EH (cell line): ENCODE results near the gene MOB3A.

ENCODE experiments used
- DNase-seq: peaks from one replicate; pipeline ENCODE4 v3.0.0-alpha.2; 2015; ENCODE audit warnings: low read depth

MOB3A gene

GRCh38 chr19:2046046-2046907 lies 49.8 kb downstream of the MOB3A start:
- DNase-seq: no peak

- no peak for DNase-seq
These were observed 50.6 kb downstream of the MOB3A start for GRCh38 chr19:2045501-2046045.

DNA sequence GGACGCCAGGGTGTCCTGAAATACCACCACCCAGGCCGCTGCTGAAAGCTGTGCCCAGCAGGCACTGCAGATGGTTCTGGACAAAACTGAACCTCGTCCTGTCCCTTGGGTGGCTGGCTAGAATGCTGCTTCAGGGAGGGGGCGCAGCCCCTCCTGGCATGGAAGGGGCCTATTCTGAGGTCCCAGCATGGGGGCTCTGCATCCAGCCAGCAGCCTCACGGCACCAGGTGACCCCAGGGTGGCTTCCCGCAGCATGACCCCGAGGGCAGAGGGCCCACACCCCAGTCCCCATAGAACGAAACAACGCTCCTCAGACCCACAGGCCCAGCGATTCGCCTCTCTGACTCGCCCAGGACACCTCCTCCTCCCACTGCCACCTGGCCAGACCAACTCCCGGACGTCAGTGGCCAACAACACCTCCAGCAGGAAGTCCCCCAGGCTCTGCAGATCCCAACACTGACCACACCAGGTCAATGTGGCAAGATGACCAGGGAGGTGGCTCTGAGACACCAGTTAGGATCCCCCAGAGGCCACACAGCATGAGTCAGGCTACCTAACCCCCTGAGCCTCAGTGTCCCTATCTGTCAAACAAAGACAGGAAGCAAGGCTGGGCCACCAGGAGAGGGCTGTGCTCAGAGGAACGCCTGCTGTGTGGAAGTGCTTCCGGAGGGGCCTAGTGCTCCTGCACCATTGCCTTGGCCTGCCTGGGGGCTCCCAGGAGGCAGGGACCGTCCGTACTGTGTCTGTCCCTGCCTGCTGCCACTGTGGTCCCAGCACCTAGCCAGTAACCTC lies 51.2 kb downstream of the MOB3A start:
- DNase-seq: no peak

DNA sequence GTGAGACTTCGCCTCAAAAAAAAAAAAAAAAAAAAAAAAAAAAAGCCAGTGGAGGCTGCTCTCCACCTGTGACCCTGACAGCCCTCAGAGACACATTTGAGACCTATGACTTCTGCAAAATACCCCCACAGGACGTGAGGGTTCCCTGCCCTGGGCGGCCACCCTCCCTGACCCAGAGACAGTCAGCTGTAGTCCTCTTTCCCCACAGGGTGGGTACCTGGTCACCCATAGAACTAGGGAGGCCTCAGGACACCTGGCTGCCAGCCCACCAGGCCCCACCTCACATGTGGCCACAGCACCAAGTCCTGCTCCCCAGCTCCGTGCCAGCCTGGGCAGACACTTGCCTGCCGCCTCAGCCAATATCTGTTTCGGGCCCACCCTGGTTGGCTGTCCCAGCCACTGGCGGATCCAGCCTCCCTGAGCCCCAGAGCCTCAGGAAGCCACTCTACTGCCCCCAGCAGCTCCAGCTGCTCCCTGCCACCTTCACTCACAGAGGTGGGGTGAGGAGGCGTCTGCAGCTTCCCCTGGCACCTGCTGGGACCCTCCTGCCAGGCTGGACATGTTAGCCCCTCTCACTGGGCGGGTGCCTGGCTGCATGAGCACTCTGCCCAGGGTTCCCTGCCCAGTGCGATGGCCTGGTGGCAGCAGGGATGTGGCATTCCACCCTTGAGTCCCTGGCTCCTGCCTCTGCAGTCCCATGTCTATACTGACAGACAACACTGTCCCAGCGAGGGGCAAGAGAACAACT lies 52.0 kb downstream of the MOB3A start:
- DNase-seq: no peak

GRCh38 chr19:2043251-2043641 lies 52.9 kb downstream of the MOB3A start:
- no peak for DNase-seq

DNA sequence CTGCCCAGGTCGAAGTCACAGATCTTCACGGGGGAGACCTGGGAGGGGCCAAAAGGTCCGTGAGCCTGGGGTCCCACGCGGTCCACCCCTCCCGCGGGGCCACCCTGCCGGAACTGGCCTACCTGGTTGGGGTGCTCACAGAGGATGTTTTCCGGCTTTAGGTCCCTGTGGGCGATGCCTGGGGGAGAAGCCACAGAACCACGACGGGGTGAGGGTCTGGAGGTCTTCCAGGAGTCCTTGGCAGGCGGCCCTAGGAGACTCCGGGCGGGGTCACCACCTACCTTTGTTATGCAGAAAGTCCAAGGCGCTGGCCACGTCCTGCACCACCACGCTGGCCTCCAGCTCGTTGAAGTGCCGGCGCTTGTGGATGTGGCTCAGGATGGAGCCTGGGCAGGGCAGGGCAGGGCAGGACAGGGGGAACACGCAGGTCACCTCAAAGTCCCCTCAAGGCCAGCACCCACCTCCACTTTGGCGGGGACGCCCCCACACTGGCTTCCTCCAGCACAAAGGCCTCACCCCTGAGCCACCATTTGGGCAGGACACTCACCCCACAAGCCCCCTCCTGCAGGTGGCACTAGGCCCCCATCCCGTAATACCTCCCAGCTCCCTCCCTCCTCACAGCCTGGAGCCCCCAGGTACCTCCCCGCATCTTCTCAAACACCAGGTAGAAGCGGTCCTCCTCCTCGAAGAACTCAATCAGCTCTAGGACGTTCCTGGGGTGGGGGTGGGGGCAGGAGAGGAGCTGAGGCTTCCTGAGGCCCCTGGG lies 53.5 kb downstream of the MOB3A start:
- DNase-seq: no peak

- peak; percentile 72 for DNase-seq
These were observed 54.2 kb downstream of the MOB3A start for GRCh38 chr19:2041683-2042484.

- no peak for DNase-seq
These were observed 54.8 kb downstream of the MOB3A start for GRCh38 chr19:2041433-2041682.

DNA sequence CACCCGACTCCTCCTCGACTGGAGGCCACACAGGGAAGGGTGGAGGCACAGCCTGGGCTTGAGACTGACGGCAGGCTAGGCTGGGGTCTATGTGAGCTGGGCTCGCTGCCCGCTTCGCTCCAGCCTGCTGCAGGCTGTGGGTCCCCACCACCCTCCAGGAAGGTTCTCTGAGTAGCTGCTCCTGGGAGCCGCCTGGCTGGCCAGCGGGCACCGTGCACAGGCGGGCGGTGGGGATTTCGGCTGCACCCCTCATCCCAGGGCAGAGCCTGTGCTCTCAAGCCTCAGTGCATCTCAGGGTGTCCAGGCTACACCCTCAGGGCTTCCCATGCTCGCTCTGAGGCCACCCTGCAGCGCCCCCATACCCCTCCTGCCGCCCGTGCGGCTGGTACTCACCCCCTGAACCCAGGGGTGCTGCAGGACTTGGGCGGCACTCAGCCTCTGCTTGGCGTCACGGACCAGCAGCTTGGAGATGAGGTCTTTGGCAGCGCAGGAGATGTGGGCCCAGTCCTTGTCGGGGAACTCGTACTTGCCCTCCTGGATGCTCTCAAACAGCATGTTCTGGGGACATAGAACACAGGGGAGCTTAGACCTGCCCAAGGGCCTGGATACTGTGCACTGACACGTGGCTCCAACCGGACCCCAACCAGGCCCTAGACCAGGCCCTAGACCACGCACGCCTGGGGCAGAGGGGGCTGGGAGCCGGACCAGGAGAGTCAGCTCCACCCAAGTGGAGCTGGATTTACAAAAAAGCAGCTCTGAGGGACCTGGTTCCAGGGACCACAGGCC lies 55.3 kb downstream of the MOB3A start:
- DNase-seq: no peak

DNA sequence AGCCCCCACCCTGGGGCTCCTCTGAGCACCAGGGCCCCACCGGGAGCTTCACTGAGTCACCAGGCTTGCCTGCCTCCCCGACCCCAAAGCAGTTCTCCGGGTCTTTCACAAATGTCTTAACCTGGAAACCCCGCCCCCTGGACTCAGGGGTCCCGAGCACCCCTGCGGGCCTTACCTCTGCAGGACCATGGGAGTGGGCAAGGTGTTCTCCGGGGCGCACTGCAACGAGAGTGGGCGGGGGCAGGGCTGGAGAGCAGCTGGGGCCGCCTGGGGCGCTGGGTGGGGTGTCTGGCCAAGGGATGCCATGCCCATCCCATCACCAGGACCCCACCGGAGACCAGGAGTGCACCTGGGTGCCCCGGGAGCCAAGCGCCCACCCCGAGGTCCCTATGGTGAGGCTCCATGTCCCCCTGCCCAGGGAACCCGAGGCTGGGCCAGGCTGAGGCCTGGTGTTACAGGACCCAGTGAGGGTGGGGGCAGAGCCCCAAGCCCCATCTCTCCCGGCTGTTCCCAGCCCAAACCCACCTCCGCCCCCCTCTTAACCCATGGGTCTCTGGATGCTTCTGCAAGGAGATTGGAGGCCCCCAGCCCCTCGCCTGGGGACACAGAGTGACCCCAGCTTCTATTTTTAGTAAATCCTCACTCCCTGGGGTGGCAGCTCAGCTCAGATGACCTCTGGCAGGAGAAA lies 56.0 kb downstream of the MOB3A start:
- no peak for DNase-seq

GRCh38 chr19:2039089-2039958 lies 56.8 kb downstream of the MOB3A start:
- DNase-seq: no peak

DNA sequence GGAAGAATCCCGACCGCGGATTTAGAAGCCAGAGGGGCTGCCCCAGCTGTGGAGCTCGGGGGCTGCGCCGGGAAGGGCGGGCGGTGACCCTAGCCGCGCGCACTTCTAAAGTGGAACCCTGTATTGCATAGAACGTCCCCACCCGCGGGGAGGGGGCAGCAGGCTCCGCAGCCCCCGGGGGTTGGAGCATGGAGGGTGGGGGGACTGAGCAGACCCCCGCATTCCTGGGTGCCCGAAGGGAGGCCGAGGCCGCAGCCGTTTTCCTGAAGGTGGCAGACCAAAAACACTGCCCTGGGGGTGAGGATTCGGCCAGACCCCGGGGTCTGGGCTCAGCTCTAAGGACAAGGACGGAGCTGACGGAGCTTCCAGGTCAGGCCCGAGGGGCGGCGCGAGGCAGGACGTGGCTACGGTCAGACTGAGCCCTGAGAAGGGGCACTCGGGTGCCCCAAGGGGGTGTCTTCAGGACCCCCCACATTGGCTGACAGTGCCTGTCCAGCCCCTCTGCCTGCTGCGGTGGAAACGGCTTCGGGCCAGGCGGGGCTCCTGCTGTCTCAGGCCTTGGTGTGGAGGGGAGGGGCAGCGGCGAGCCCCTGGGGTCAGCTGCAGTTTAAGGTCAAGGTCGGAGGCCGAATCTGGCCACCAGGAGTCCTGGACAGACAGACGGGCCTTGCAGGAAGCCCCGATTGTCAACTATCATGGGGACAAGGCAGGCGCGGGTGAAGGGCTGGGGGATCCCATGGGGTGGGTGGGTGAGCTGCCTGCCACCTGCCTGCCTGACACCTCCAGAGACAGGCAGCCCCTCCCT lies 57.6 kb downstream of the MOB3A start:
- no peak for DNase-seq

- no peak for DNase-seq
These were observed 58.4 kb downstream of the MOB3A start for GRCh38 chr19:2037651-2038255.

- DNase-seq: no peak
These were observed 59.7 kb downstream of the MOB3A start for GRCh38 chr19:2036424-2036823.

DNA sequence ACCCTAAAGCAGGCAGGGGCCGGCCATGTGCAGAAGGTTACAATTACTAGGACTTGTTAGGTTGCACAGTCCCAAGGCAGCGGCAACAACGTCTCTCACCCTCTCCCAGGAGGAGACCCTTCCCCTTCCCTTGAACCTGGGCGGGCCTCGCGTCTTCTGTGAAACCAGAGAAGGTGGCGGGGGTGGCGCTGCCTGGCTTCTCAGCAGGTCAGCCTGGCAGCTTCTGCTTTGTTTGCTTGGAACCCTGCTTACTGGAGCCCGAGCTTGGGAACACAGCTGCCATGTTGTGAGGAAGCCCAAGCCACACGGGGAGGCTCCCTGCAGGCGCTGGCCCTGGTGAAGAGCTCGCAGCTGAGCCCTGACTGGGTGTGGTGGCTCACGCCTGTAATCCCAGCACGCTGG lies 60.5 kb downstream of the MOB3A start:
- DNase-seq: no peak

DNA sequence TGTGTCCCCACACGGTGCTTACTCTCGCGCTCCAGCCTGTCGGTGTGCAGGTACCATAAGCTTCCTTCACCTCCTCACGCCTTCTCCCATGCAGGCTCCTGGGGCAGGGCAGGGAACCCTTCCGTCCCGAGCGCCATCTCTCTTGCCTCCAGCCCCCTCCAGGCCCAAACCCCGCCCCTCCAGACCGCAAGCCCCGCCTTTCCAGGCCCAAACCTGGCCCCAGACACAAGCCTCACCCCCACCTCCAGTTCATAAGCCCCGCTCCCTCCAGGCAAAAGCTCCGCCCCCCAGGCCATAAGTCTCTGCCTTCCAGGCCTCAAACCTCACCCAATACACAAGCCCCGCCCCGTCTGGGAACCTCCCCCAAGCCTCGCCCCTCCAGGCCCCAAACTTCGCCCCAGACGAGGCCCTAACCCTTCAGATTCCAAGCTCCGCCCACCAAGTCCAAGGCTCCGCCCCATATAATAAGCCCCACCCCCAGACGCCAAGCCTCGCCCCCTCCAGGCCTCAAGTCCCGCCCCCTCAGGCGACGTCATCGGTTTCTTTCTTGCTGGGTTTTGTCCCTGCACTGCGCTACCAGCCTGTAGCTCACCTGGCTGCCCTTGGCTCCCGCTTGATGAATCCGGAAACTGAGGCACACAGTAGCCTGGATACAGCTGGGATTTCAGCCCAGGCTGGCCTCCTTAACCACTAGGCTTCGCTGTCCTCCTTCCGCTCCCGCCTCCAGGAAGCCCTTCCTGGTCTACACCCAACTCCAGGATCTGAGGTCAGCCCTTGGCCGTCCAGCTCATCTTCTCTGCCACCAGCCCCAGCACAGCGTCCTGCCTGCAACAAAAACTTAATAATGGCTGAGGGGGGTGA lies 61.2 kb downstream of the MOB3A start:
- DNase-seq: peak; percentile 34
